Measurements from ENCODE around the gene RBM26.
A peak's percentile ranks its signal among the peaks of the same experiment; 100 is the strongest.
"Not testable (repeated sequence)": the region's sequence is repeated elsewhere in the genome, so short reads cannot be mapped to it uniquely, and the experiment has no call there.

Gene RBM26

DNA sequence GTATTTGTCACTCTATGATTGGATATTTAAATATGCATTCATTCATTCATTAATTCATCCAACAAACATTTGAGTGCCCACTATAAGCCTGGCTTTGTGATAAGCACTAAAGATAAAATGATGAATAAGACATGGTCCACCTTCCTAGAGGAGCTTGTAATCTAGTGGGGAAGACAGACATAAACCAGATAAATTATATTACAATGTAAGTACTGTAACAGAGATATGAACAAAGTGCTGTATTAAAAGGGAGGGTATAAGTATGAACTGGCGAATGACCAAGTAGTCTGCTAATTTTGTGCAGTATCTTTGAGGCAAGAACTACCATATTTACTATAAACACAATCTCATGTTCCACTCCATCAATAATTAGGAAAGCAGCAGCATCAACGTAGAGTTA, 88.2 kb downstream of the RBM26 start:
- DNase-seq, result no peak

DNA sequence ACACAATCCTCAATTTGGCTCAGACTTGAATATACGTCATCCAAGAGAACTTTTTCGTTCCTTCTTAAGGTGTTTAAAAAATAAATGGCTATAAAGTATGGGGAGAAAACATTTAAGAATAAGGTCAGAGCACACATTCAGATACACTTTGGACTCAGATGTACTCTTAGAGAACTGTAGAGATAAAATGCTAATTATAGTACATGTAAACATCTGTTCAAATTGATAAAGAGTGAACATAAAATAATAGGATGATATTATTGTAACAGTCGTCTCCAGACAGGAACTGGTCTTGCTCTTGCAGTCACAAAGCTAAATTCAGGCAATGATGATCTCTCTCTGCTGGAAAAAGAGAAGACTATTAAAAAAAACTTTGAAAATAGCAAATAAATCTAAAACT, 91.4 kb downstream of the RBM26 start:
- no peak for DNase-seq

DNA sequence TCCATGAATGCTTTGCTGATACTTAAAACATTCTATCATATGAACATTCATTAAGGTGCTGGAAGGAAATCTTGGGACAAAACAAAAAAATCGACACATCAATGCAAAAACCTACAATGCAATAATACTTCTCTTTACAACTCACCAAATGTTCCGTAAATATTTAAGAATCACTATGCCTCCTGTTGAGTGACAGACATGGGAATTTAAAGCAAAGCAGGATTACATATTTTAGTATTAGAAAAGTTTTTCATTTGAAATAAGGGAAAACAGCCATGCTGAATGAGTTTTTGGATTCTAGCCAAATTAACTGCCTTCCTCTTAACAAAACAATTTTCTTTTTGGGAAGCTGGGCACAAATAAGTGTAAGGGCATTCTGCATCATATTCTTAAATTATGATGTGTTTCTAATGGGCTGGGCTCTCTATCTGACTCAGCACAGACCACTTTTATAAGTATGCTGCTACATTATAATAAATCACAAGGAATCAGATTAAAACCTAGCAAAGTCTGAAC, 93.7 kb downstream of the RBM26 start:
- no peak for DNase-seq

DNA sequence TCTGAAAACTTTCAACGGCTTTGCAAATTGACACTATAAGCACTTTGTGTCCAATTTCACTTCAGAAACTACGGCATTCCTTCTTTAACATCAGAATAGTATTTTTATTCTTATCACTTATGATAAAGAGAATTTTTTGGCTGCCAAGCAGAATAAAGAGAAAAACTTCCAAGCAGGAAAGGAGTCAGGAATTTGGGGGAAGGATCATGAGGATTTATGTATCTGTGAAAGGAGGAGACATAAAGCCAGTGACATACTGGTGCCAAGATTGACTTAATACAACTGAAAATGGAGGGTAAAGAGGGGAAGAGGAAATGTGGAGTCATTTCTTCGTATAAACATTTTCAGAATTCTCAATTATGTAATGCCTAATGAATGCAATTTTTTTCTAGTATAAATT, 94.7 kb downstream of the RBM26 start:
- DNase-seq, result no peak

DNA sequence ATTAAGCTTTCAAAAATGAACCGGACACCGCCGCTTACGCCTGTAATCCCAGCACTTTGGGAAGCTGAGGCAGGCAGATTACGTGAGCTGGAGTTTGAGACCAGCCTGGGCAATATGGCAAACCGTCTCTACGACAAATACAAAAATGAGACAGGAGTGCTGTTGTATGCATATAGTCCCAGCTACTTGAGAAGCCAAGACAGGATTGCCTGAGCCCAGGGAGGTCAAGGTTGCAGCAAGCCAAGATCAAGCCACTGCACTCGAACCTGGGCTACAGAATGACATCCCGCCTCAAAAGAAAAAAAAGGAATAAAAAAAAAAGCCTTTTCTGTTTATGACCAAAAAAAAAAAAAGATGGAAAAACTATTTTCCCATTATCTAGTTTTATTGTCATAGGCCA, 96.4 kb downstream of the RBM26 start:
- no peak for DNase-seq

DNA sequence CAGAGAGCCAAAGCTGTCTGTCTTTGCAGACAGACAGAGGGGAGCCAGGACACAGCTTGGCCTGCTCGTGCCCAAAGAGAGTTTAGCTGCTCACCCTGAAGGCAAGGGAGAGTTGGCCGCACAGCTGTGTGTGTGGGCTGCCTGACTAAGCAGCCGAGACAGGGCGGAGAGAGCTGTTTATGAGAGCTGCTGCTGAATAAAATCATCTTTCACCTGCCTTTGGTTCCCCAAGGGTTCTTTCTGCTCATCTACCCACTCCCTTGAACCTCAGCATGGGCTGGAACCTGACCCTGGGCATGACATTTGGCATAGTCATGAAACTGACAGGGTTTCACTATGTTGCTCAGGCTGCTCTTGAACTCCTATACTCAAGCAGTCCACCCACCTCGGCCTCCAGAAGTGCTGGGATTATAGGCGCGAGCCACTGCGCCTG, 98.2 kb downstream of the RBM26 start:
- no peak for DNase-seq

DNA sequence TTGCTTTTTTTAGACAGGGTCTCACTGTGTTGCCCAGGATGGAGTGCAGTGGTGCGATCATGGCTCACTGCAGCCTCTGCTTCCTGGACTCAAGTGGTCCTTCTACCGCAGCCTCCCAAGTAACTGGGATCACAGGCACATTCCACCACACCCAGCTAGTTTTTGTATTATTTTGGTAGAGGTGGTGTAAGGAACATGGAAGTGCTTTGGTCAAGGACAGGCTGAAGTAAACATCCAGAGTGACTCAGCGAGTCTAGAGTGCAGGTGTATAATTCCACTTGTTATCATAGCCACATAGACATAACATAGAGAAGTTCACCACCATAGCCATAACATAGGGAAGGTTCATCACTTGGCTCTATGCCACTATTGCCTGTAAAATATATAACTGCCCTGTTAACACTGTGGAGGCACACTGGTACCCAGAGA, 98.6 kb downstream of the RBM26 start:
- no peak for DNase-seq

DNA sequence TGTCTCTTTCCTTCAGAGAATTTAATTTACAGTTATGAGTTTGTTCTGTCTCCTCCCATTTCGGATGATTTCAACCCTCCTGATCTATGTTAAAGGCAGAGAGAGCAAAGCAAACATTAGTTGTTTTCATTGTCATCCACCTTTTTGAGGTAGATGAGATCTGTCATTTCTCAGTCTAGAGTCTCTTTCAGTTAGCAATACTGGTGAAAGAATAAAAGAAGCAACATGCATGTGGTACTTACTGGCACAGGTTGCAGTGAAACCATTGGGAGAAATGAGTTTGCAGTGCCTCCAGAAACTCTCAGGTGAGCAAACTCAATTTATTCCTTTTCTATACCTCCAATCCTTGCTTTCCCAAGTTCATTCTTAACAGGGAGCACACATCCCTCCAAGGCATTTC, 99.4 kb downstream of the RBM26 start:
- DNase-seq, result no peak

DNA sequence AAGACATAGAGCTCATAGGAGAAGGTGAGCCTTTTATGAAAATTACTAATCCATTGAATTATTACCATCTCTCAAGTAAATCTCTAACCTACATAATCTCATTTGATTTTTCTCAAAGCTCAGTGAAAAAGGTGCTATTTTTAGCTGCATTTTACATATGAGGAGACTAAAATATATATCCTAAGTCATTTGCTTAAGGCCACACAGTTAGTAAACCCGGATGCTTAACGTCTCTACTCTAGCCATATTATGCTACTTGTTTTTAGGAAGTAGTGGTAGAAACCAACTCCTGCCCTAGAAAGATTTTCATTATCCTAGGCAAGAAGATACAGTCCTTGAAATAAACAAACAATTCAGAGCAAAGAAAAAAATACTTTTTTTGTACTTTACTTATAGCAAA, 108.9 kb downstream of the RBM26 start:
- DNase-seq, result no peak

DNA sequence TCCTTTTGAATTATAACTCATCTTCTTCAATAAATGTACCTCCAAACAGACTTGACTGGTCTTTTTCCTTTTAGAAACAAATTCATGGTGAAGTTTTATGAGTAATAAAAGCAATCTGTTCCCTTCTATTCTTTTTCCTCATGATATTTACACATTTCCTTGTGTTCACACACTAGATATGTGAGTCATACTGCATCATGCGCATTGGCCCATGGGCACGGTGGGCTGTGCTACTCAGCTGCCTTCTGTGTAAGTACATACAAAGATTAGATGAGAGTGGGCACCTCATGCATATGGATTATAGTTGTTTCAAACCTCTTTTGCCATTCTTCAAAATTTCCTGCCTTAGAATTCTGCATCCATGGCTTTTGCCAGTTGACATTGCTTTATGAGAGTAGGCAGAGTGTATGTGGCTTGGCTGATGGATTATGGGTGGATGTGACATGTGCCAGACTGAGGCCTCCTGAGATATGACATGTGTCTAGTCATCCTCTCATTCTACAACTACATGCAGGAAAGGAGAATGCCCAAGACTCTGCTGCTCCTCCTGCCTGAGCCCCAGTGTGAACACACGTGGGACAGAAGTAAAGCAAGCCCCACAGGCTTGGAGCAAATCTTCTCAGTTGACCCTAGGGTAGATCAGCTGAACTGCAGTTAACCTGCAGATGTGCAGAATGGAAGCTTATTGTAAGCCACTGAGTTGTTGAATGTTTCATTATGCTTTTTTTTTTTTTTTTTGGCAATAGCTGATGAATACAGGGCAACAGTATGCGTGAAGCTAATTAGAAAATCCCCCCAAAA, 109.9 kb downstream of the RBM26 start:
- no peak for DNase-seq

DNA sequence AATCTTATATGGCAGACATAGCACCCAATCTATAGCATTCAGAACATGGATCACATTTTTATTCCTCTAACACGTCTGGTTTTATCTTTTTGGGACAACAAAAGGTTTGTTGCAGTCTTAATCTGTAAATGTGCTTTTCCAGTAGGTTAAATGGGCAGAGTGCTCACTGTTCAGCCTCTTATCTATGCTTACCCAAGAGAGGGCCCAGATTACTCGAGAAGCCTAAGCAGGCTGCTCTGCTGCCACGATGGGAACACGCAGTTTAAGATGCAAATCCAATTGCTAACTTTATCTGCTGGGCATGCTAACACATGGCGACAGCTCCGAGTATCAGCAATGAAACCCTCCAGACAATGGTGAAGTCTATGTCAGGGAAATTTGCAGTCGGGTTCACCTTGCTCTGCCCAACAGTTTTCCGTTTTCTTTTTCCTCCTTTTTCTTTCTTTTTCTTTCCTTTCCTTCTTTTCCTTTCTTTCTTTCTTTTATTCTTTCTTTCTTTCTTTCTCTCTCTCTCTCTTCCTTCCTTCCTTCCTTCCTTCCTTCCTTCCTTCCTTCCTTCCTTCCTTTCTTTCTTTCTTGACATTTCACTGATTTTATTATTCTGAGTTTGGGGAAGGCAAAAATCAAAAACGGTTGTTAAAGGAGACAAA, 115.3 kb downstream of the RBM26 start:
- DNase-seq, result no peak

DNA sequence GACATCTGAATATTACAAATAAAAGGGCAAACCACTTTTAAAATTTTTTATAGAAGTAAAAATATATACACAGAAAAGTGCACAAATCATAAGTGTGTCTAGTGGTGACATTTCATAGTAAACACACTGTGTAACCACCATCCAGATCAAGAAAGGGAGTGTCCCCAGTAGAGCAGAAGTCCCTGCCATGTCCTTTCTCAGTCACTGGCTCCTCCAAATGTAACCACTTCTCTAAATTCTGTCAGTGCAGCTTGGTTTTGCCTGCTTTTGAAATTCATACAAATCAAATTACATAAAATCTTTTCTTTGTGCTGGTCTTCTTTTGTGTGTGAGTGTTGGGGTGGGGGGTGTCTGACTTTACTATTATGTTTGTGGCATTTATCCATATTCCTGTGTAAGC, 116.5 kb downstream of the RBM26 start:
- no peak for DNase-seq

DNA sequence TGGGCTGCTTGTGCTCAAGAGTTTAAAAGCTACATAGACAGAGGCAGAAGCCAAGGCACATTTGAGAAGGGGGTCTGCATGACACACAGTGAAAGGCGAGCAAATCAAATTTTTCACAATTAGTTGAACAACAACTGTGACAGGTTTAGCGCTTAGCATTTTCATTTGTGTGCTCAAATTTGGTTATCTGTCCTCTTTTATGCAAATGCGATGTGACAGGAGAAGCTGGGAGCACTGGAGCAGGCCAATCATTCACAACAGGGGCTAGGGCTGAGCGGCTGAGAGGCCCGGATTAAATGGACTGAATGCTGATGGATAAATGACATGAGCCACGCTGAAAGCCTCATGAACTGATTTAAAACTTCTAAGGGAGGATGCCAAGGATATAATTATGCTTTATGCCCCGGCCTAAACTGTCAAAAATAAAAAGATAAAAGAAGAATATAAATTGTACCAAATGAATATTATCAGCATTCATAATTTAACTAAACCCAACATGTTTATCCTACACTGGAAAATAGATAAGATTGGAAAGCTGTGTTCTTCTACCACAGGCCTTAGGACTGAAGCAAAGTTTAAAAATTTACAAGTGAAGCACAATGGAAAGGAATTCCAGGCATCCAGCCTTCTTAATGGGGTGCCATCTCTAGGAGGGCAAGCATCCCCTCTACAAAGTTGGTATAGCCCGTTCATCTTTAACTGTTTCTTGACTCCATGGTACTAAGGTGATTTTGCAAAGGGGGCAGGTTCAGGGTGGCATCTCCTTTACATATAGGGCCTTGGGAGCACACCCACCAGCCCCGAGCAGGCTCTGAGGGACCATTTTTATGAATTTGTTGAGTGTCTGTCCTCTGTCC, 117.9 kb downstream of the RBM26 start:
- no peak for DNase-seq

DNA sequence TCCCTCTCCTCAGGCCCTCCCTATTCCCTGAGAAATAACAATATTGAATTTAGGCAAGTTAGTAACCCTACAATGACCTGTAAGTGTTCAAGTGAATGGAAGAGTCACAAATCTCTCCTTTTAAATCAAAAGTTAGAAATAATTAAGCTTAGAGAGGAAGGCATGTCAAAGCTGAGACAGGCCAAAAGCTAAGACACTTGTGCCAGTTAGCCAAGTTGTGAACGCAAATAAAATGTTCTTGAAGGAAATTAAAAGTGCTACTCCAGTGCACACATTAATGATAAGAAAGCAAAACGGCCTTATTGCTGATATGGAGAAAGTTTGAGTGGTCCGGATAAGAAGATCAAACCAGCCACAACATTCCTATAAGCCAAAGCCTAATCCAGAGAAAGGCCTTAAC, 120.9 kb downstream of the RBM26 start:
- DNase-seq, result no peak

DNA sequence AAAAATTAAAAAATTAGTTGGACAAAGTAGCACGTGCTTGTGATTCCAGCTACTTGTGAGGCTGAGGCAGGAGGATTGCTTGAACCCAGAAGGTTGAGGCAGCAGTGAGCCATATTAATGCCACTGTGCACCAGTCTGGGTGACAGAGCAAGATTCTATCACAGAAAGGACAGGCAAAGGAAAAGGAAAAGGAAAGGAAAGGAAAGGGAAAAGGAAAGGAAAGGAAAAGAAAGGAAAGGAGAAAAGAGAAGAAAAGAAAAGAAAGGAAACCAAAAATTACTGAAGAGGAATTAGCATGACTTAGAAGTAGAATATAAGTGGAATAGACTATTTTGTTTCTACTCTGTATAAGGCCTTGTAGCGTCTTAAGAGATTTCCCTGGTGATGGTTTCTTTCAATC, 122.3 kb downstream of the RBM26 start:
- DNase-seq, result no peak

DNA sequence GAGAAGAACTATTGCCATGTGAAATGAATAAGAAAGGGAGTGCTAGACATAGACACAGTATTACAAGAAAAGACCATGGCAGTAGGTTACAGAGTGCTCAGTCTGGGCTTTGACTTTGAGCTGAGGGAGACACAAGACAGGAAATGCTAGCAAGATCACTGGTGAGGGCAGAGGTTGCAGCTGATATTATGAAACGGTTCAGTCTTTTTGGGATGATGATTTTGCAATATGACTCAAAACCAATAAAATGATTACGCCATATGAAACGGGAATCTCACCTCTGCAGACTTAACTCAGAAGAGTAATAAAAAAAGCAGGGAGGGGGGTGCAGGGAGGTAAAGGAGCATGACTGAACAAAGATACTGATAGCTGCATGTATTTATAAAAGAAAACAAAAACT, 123.1 kb downstream of the RBM26 start:
- DNase-seq, result peak; percentile 37

DNA sequence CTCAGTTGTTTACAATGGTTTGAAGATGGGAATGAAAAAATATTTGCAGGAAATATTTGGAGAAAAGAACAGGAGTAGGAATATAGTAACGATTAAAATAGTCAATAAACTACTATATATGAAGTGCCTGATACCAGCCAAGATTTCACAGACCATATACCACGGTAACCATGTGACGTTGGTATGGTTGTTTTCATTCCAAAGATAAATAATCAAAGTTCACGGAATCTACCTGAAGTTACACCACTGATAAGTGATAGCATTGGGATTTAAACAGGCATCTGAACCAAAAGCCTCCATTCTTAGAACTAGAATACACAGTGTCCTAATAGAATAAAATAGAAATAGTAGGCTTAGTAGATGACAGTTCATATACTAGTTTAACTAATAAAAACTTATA, 123.5 kb downstream of the RBM26 start:
- no peak for DNase-seq

DNA sequence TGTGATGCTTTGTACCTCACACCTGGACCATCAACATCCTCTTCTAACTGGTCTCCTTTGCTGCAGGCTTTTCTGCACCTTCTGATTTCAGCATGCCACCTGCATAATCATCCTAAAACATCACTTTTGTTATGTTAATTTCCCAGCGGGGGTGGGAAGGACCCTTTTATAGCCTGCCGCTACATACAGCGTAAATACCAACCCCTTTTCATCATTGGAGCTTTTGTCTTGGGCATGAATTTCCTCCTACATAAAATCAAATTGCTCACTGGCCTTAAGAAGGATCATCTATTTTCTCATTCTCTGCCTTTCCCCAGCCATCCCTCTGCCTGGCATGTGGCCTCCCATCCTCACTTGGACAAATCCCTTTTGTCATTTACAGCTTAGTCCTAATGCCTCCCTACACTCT, 124.7 kb downstream of the RBM26 start:
- no peak for DNase-seq

DNA sequence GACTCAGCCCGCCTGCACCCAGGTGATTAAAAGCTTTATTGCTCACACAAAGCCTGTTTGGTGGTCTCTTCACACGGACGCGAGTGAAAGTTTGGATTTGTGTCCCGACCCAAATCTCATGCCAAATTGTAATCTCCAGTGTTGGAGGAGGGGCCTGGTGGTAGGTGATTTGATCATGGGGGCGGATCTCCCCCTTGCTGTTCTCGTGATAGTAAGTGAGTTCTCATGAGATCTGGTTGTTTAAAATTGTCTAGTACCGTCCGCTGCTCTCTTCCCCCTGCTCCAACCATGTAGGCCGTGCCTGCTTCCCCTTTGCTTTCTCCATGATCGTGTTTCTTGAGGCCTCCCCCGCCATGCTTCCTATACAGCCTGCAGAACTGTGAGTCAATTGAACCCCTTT, 126.3 kb downstream of the RBM26 start:
- not testable (repeated sequence) for DNase-seq

DNA sequence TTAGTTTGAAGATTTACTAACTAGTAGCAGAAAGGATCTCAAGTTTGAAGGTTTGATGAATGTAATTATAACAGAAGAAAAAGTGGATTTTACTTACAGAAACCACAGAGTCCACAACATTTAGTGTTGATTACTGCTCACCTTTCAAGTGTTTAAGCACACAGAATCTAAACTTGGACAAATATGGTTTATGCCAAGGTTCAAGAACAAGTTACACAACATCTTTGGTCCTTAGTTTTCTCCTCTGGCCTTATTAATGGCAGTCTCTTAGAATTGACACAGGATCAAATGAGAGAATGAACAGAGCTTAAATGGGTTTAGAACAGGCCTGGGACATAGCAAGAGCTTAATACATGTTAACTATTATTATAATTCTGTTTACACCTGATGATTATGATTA, 133.0 kb downstream of the RBM26 start:
- no peak for DNase-seq

DNA sequence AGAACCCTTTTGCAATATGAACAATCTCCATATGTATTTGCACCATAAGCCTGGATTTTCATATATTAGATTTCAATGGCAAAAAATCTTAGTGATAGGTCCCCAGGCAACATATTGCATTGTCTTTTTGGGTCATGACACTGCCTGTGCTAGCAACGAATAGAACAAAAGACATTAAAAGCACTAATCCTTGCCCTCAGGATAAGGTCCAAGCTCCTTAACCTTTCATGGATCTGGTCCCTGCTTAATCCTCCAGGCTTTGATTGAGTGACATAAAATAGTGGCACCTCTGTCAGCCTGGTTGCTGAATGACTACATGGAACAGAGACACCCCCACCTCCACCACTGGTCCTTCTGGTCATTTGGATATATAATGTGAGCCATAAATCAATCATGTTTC, 134.4 kb downstream of the RBM26 start:
- no peak for DNase-seq

DNA sequence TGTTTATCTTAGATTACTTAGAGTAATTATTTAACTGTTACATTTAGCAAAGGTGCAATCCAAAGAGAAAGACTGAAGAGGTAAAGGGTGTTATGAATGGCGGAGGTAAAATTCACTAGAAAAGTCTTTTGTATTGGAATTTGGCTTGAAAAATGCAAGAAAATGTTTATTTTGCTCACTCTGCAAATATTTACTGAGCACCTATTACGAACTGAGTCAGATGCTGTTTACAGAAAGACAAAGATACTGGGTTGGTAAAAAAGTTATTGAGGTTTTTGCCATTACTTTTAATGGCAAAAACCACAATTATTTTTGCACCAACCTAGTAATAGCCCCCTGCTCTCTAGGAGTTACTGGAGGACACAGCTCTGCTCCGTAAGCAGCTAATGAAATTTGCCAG, 135.2 kb downstream of the RBM26 start:
- no peak for DNase-seq
